Stimulated activated CD4-positive, alpha-beta T cell treated with anti-CD3 and anti-CD28 coated beads, Interleukin-4, amount 100 ng/mL, for 48 hours (primary cell): ENCODE results near the gene ZDHHC14.
"Not testable (repeated sequence)": the region's sequence is repeated elsewhere in the genome, so short reads cannot be mapped to it uniquely, and the experiment has no call there.

ENCODE experiments used
- DNase-seq, 2 donors: peaks; one replicate each; pipeline ENCODE4 v3.0.0-alpha.2; 2020; ENCODE audit warnings: low read depth in 2 of 2

The ZDHHC14 gene

GRCh38 chr6:157380458-157380778 lies 572 bp upstream of the ZDHHC14 start:
- DNase-seq, result no peak

DNA sequence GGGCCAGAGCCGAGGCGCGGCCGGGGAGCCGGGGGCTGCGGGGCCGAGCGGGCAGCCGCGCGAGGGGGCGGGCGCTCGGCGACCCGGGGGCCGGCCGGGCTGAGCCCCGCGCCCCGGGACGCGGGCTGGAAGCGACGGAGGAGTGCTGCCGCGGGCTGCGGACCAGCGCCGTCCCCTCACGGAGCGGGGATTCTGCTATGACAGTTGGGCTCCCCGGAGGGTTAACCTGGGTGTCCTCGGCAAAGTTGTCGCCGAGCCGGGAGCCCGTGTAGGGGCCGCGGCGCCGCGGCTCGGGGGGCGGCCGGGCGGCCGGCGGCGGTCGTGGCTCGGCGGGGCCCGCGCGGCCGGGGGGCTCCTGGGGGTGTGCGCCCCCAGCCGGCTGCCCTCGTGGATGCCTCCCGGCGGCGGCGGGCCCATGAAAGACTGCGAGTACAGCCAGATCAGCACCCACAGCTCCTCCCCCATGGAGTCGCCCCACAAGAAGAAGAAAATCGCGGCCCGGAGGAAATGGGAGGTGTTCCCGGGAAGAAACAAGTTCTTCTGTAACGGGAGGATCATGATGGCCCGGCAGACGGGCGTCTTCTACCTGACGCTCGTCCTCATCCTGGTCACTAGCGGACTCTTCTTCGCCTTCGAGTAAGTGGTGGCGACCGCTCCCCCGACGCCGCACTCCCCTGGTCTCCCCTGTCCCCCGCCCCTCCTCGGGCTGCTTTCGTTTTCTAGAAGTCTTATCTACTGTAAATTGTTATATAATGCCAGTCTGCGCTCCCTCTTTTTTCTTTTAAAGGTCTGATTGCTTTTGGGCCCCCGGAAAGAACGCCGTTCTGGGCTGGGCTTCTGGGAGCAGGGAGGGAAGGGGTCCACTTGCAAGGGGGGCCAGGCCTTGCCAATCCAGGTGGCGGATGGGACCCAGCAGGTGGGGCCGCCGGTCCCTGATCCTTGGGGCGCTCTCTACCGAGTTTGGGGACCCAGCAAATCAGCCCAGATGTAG lies 936 bp downstream of the ZDHHC14 start:
- peak; percentile 34 to 36 for DNase-seq

DNA sequence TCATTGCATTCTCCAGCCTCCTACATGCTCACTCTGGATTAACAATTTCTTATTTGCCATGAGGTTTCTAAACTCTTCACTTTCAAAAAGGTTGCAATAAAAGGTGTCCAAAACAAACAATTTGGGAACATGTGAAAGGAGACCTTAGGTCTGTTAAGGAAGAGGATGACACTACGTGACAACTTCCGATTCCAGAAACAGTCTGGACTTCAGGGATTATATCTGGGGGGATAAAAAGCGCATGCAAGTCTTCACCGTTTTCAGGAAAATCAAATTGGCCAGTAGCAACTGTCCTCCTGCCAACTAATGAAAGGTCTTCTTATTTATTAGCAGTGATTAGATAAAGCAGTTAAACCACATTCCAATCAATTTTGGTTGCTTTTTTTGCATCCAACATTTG lies 1.8 kb downstream of the ZDHHC14 start:
- no peak for DNase-seq

DNA sequence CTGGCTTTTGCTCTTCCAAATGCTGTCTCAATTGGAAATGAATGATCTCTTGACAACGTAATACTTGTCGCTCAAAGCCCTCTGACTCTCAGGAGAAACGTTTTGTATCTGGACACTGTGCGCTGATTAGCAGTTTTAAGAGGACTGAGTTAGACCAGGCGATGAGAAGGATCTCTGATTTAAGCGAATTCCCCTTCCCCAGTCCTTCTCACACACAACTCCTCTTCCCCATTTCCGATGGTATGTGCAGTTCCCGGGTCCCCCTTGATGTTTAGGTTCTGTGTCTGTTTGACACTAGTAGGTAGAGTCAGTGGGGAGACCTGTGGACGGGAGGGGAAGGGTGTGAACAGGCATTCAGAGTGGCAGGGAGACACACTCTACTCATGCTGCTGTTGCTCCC lies 2.5 kb downstream of the ZDHHC14 start:
- DNase-seq, result no peak

- DNase-seq, result not testable (repeated sequence)
Observed at GRCh38 chr6:157384962-157385361, 4.0 kb downstream of the ZDHHC14 start.

- peak in 1 of 2 donors; percentile 5 for DNase-seq
Observed at GRCh38 chr6:157385482-157385881, 4.5 kb downstream of the ZDHHC14 start.

DNA sequence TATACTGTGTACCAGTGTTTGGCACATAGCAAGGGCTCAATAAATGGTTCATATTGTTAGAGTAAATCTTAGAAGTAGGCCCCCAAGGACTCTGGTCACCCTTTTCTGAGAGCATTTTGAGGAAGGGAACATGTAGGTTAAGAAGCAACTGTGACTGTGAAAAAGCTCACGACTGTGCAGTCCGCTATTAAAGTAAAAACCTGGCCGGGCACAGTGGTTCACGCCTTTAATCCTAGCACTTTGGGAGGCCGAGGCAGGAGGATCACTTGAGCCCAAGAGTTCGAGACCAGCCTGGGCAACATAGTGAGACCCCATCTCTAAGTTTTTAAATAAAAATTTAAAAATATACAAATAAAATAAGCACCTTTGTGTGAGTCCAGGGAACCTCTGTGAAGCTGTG lies 5.0 kb downstream of the ZDHHC14 start:
- no peak for DNase-seq

DNA sequence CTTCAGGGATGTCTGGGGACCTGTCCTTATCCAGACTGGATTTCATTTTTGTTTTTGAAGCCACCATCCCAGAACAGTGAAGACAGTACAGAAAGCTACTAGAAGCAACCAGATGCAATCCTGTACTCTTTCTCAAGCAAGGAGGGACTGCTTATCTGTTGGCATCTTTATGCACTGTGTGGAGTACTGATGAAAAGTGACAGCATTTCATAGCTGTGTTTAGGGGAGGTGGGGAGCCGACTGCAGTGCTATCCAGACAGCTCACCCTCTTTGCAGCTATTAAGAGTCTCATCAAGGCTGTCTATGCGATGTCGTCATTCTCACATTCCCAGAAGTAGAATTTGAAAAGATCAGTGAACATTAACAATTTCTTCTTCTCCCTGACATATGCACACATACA lies 5.5 kb downstream of the ZDHHC14 start:
- no peak for DNase-seq

DNA sequence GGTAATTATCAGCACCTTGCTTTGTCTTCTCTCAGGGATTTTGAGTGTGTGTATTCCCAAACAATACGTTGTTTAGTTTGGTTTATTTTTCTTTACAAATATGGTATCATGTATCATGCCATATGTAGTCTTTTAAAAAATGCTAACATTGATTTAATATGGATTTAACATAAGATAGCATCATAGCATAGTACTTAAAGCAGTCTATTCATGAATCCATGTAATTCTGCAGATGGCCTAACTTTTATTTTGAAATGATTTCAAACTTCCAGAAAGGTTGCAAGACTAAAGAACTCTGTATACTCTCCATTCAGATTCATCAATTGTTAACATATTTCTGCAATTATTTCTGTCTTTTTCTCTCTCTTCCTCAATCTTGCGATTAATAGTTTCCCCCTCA lies 7.9 kb downstream of the ZDHHC14 start:
- no peak for DNase-seq

- DNase-seq, result no peak
Observed at GRCh38 chr6:157390273-157391060, 9.5 kb downstream of the ZDHHC14 start.

GRCh38 chr6:157392927-157393668 lies 12.1 kb downstream of the ZDHHC14 start:
- DNase-seq, result no peak

DNA sequence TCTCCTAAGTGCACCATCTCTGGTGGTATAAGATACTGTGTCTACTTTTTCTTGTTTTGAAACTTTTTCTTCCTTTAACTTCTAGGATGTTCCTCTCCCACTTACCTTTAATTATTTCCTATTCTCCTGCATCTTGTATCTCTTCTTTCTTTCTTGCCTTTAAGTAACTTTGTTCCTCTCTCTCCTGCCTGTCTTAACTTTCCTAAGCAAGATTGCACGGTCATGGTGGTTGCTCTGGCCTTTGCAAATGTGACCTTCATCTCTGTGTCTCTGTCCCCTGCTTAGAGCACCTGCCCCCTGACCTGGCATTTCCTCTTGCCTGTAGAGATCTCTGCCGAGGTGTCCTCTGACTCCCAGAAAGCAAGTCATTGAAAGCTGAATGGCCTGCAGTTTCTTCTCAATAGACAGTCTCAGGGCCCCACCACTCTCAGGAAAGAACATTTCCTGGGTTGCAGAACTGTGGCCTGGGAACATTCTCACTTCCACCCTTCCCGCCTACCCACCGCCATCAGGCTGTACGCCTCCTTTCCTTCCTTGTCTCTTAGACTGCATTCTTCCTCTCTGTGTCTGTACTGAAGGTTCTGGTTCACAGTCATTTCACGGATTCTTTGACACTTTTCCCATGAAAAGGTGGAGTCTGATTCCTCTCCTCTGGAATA lies 12.8 kb downstream of the ZDHHC14 start:
- no peak for DNase-seq

- DNase-seq, result not testable (repeated sequence)
Observed at GRCh38 chr6:157395199-157395598, 14.2 kb downstream of the ZDHHC14 start.

DNA sequence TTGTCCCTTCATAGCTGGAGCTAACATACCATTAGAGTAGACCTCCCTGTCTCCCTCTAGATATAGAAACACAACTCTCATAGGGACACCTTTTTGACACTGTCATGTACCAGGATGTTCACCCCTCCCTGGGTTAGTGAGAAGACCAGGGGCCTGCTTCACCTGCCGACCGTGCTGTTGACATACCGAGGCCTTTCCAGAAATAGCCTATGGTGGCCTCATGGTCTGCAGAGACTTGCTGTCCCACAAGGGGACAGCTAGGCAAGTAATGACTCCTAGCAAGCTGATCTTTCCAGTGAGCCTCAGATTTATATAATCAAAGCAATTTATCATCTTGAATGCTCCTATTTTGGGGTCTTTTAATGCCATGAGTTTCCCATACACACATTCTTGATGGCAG lies 15.0 kb downstream of the ZDHHC14 start:
- DNase-seq, result no peak

DNA sequence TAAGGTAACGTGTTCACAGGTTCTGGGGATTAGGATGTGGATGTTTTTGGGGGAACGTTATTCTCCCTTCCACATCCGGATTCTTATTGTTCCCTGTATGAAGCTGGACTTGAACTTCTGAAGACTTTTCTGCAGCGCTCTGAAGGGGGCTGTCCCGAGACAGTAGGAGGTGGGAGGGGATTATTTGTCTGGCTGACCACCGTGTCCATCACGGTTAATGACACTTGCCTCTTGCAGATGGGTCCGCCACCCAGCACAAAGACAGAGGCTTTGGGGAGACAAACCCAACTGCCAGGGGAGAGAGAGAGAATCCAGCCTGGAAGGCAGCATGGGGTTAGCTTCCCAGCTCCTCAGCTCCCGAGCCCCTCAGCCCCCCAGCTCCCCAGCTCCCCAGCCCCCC lies 16.7 kb downstream of the ZDHHC14 start:
- no peak for DNase-seq

- DNase-seq, result no peak
Observed at GRCh38 chr6:157398151-157398550, 17.2 kb downstream of the ZDHHC14 start.

DNA sequence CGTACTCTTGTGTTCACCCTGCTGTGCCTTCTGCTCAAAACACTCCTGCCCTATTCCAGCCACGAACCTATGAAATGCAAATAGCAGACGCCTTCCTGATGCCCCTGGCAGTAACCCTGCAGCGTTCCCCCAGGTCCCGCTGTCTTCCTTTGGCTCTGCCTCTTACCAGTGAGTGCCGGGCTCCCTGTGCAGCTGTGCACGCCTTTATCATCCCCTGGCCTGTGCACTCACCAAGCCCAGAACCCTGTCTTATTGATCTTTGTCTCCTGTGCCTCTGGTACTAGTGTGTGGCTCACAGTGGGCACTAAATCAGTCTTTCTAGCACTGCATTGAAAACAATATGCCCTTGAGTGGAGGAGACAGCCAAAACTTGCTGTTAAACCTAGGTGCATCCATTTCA lies 19.7 kb downstream of the ZDHHC14 start:
- no peak for DNase-seq

DNA sequence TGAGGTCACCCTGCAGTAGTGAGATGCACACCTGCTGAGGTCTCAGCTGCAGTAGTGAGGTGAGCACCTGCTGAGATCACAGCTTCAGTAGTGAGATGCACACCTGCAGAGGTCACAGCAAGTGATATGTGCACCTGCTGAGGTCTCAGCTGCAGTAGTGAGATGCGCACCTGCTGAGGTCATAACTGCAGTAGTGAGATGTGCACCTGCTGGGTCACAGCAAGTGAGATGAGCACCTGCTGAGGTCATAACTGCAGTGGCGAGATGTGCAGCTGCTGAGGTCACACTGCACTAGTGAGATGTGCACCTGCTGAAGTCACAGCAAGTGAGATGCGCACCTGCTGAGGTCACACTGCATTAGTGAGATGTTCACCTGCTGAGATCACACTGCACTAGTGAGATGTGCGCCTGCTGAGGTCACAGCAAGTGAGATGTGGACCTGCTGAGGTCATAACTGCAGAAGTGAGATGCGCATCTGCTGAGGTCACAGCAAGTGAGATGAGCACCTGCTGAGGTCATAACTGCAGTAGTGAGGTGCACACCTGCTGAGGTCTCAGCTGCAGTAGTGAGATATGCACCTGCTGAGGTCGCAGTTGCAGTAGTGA lies 20.8 kb downstream of the ZDHHC14 start:
- DNase-seq, result no peak

GRCh38 chr6:157402996-157403685 lies 22.2 kb downstream of the ZDHHC14 start:
- no peak for DNase-seq

- no peak for DNase-seq
Observed at GRCh38 chr6:157403686-157404051, 22.7 kb downstream of the ZDHHC14 start.

GRCh38 chr6:157405986-157406385 lies 25.0 kb downstream of the ZDHHC14 start:
- DNase-seq, result no peak
